ENCODE data around the gene HSBP1L1. TPM values are rescaled to one million over a fixed set of nuclear protein-coding genes. Genes with fewer than 3 reads are reported as not detected.
A peak's percentile ranks its signal among the peaks of the same experiment; 100 is the strongest.

Gene HSBP1L1
- total and polyA plus RNA-seq, 4 donors: 12.2 to 61.0 (median 26.4) TPM

DNA sequence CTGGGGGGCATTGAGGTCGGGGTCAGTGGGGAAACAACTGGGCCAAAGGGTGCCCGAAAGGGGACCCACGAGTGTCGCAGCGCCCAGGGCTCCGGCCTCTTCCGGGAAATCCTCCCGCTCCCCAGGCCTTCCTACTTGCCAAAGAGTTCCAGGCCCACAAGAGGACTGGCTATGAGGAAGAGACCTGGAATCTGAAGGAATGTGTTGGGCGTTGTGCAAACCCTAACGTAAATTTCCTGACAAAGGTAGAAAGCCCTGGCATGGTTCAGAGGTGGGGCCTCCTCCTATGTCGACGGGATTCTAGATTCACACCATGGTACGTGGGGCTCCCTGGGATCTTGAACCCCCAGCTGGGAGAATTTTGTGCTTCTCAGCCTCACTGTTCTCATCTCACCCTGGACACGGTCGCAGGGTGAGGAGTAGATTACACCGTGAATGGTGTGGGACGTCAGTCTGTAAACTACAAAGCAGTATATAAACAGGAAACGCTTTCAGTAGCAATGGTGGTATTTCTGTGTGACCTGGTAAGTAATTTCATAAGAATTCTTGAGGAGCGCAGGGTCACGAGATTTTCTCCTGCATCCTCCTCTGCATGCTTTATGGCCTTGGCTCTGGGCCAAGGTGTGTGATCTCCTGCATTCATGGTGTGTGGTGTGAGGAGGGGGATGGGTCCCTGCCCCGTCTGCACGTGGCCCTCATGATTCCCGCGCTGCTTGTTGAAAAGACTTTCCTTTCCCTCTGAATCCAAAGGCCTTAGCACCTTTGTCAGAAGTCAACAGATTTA, 868 bp downstream of the HSBP1L1 start:
- Histone ChIP-seq H3K27ac (ENCODE audit: low read depth in 1 of 2, low read length in 2 of 2) (peak overlapping the region; percentile 86 to 87), H3K4me1 (ENCODE audit: control insufficient read depth in 4 of 4, insufficient read depth in 4 of 4, low read length in 3 of 4) (peaks cover 6 to 15% (median 10%) of the 10 kb centered on the region in 4 donors), H3K9ac (ENCODE audit: low read depth in 1 of 2, low read length in 2 of 2) (peak overlapping the region; percentile 20 to 73), H3K27me3 (ENCODE audit: control insufficient read depth in 4 of 4, insufficient read depth in 4 of 4, low read length in 3 of 4) (no peaks in the 10 kb centered on the region), H3K36me3 (ENCODE audit: control insufficient read depth in 4 of 4, insufficient read depth in 3 of 4, low read depth in 1 of 4, low read length in 3 of 4) (peaks cover 1 to 14% (median 6%) of the 10 kb centered on the region in 4 donors), H3K9me3 (ENCODE audit: control insufficient read depth in 4 of 4, low read length in 3 of 4) (no peaks in the 10 kb centered on the region), H3K4me3 (ENCODE audit: low read depth in 1 of 3, low read length in 3 of 3) (peak overlapping the region; percentile 71 to 93 (median 91))
- peak; percentile 31 for TF ChIP-seq YY1 (IDR thresholded peaks at IDR 0.05)
- TF ChIP-seq, protein P1, sequence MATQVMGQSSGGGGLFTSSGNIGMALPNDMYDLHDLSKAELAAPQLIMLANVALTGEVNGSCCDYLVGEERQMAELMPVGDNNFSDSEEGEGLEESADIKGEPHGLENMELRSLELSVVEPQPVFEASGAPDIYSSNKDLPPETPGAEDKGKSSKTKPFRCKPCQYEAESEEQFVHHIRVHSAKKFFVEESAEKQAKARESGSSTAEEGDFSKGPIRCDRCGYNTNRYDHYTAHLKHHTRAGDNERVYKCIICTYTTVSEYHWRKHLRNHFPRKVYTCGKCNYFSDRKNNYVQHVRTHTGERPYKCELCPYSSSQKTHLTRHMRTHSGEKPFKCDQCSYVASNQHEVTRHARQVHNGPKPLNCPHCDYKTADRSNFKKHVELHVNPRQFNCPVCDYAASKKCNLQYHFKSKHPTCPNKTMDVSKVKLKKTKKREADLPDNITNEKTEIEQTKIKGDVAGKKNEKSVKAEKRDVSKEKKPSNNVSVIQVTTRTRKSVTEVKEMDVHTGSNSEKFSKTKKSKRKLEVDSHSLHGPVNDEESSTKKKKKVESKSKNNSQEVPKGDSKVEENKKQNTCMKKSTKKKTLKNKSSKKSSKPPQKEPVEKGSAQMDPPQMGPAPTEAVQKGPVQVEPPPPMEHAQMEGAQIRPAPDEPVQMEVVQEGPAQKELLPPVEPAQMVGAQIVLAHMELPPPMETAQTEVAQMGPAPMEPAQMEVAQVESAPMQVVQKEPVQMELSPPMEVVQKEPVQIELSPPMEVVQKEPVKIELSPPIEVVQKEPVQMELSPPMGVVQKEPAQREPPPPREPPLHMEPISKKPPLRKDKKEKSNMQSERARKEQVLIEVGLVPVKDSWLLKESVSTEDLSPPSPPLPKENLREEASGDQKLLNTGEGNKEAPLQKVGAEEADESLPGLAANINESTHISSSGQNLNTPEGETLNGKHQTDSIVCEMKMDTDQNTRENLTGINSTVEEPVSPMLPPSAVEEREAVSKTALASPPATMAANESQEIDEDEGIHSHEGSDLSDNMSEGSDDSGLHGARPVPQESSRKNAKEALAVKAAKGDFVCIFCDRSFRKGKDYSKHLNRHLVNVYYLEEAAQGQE (IDR thresholded peaks at IDR 0.05): no peak
- TF ChIP-seq, protein P2, sequence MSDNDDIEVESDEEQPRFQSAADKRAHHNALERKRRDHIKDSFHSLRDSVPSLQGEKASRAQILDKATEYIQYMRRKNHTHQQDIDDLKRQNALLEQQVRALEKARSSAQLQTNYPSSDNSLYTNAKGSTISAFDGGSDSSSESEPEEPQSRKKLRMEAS (IDR thresholded peaks at IDR 0.05): peak; percentile 15
- peak; percentile 12 to 45 for TF ChIP-seq RXRA (IDR thresholded peaks at IDR 0.05)
- TF ChIP-seq RAD21 (IDR thresholded peaks at IDR 0.05): peak in 1 of 2 donors; percentile 15
- TF ChIP-seq, protein P3, sequence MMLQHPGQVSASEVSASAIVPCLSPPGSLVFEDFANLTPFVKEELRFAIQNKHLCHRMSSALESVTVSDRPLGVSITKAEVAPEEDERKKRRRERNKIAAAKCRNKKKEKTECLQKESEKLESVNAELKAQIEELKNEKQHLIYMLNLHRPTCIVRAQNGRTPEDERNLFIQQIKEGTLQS (IDR thresholded peaks at IDR 0.05): no peak
- TF ChIP-seq GABPA (IDR thresholded peaks at IDR 0.05 in 1 of 2, conservative IDR thresholded peaks at IDR 0.05 in 1 of 2): peak; percentile 51 to 57
- TF ChIP-seq NR2F2 (IDR thresholded peaks at IDR 0.05): peak; percentile 11
- WGBS: 6% methylated on average over 24 of the region's 24 CpGs
- no peak for DNase-seq (ENCODE audit: low spot score)

DNA sequence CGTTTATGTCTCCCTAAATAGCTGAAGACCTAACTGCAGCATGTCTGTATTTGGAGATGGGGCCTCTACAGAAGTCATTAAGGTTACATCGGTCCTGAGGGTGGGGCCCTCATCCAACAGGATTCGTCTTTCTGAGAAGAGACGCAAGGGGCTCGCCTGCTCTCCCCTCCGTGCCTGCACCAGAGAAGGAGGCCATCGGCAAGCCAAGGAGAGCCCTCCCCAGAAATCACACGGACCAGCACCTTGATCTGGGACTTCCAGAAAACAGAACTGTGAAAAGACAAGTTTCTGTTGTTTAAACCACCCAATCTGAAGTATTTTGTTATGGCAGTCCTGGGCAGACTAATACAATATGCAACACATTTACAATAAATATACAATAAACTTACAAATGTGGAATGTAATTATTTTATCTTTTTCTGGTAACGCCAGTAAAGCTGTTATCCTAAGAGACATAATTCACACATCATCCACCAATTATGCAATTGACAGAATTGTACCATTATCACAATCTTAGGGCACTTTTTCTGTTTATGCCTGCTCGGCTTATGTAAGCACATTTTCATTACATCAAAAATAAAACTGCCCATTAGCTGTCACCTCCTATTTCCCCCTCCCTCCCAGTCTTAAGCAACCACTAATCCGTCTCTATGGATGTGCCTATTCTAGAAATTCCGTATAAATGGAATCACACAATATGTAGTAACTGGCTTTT, 6.1 kb downstream of the HSBP1L1 start:
- H3K27me3 ChIP-seq (ENCODE audit: control insufficient read depth in 4 of 4, insufficient read depth in 4 of 4, low read length in 3 of 4): no peaks in the 10 kb centered on the region
- no peak overlapping the region for H3K4me3 ChIP-seq (ENCODE audit: low read depth in 1 of 3, low read length in 3 of 3)
- no peak overlapping the region for H3K9ac ChIP-seq (ENCODE audit: low read depth in 1 of 2, low read length in 2 of 2)
- no peaks in the 10 kb centered on the region for H3K9me3 ChIP-seq (ENCODE audit: control insufficient read depth in 4 of 4, low read length in 3 of 4)
- peaks cover under 1 to 5% (median 2%) of the 10 kb centered on the region in 4 donors for H3K4me1 ChIP-seq (ENCODE audit: control insufficient read depth in 4 of 4, insufficient read depth in 4 of 4, low read length in 3 of 4)
- DNase-seq (ENCODE audit: low spot score): no peak
- no peak overlapping the region for H3K27ac ChIP-seq (ENCODE audit: low read depth in 1 of 2, low read length in 2 of 2)
- 91% methylated on average over 12 of the region's 12 CpGs for WGBS
- peaks cover 8 to 44% (median 23%) of the 10 kb centered on the region in 4 donors for H3K36me3 ChIP-seq (ENCODE audit: control insufficient read depth in 4 of 4, insufficient read depth in 3 of 4, low read depth in 1 of 4, low read length in 3 of 4)
- no peak for TF ChIP-seq RAD21 (IDR thresholded peaks at IDR 0.05)
- TF ChIP-seq HNF4A (conservative IDR thresholded peaks at IDR 0.05): no peak
- TF ChIP-seq JUND (IDR thresholded peaks at IDR 0.05): no peak
- TF ChIP-seq, protein P4, sequence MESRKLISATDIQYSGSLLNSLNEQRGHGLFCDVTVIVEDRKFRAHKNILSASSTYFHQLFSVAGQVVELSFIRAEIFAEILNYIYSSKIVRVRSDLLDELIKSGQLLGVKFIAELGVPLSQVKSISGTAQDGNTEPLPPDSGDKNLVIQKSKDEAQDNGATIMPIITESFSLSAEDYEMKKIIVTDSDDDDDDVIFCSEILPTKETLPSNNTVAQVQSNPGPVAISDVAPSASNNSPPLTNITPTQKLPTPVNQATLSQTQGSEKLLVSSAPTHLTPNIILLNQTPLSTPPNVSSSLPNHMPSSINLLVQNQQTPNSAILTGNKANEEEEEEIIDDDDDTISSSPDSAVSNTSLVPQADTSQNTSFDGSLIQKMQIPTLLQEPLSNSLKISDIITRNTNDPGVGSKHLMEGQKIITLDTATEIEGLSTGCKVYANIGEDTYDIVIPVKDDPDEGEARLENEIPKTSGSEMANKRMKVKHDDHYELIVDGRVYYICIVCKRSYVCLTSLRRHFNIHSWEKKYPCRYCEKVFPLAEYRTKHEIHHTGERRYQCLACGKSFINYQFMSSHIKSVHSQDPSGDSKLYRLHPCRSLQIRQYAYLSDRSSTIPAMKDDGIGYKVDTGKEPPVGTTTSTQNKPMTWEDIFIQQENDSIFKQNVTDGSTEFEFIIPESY (IDR thresholded peaks at IDR 0.05): no peak
- no peak for TF ChIP-seq SP1 (IDR thresholded peaks at IDR 0.05)
- no peak for TF ChIP-seq GABPA (IDR thresholded peaks at IDR 0.05 in 1 of 2, conservative IDR thresholded peaks at IDR 0.05 in 1 of 2)
- no peak for TF ChIP-seq RXRA (IDR thresholded peaks at IDR 0.05)
- TF ChIP-seq, protein P2 (IDR thresholded peaks at IDR 0.05): no peak
- TF ChIP-seq FOXA1 (IDR thresholded peaks at IDR 0.05): no peak
- no peak for TF ChIP-seq HNF4G (IDR thresholded peaks at IDR 0.05)
- TF ChIP-seq, protein P5, sequence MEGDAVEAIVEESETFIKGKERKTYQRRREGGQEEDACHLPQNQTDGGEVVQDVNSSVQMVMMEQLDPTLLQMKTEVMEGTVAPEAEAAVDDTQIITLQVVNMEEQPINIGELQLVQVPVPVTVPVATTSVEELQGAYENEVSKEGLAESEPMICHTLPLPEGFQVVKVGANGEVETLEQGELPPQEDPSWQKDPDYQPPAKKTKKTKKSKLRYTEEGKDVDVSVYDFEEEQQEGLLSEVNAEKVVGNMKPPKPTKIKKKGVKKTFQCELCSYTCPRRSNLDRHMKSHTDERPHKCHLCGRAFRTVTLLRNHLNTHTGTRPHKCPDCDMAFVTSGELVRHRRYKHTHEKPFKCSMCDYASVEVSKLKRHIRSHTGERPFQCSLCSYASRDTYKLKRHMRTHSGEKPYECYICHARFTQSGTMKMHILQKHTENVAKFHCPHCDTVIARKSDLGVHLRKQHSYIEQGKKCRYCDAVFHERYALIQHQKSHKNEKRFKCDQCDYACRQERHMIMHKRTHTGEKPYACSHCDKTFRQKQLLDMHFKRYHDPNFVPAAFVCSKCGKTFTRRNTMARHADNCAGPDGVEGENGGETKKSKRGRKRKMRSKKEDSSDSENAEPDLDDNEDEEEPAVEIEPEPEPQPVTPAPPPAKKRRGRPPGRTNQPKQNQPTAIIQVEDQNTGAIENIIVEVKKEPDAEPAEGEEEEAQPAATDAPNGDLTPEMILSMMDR (IDR thresholded peaks at IDR 0.05; ENCODE audit: low read depth, low read length, missing input control): no peak
- TF ChIP-seq FOXA2 (IDR thresholded peaks at IDR 0.05): no peak
- TF ChIP-seq, protein P1 (IDR thresholded peaks at IDR 0.05): no peak
- TF ChIP-seq TAF1 (conservative IDR thresholded peaks at IDR 0.05): no peak
- TF ChIP-seq EGR1 (IDR thresholded peaks at IDR 0.05; ENCODE audit: low read depth in 2 of 2): no peak
- no peak for TF ChIP-seq NR2F2 (IDR thresholded peaks at IDR 0.05)
